Bronchial epithelial cell (primary cell): ENCODE results near the gene CRADD. TPM values are rescaled to one million over a fixed set of nuclear protein-coding genes. Genes with fewer than 3 reads are reported as not detected.
A peak's percentile ranks its signal among the peaks of the same experiment; 100 is the strongest.

ENCODE experiments used
- DNase-seq: peaks from one replicate; pipeline ENCODE4 v3.0.0-alpha.2; 2010; ENCODE audit warnings: low read depth
- FAIRE-seq: peaks from 2 replicates; lab custom pipeline; 2011; peaks lifted over from hg19 to GRCh38; lab: Jason Lieb, UNC
- H3K27me3 ChIP-seq: 2 replicates; pipeline ENCODE4 v1.5.1; 2011; ENCODE audit warnings: low read length; ENCODE audit not compliant: control insufficient read depth, insufficient read depth
- H3K36me3 ChIP-seq: 2 replicates; pipeline ENCODE4 v1.5.1; 2011; ENCODE audit warnings: low read length; ENCODE audit not compliant: control insufficient read depth, insufficient read depth
- H3K4me3 ChIP-seq: 2 replicates; pipeline ENCODE4 v1.5.1; 2011; ENCODE audit warnings: mild to moderate bottlenecking, low read depth, low read length, control low read depth
- total RNA-seq: library from RNA; depleted of rRNA; stranded (reverse); fragments of >200 nt; gene quantifications from 2 replicates; pipeline ENCODE4 v1.2.1, GENCODE V29; 2014
- TF ChIP-seq, protein P1 (sequence below): IDR thresholded peaks from 2 replicates; pipeline ENCODE4 v1.5.1; 2011; ENCODE audit warnings: mild to moderate bottlenecking, moderate library complexity, low read length, control low read depth, inconsistent platforms; ENCODE audit not compliant: insufficient read depth, severe bottlenecking

Gene CRADD
- total RNA-seq, 1 donor from 2014 or later = 11.8 TPM

DNA sequence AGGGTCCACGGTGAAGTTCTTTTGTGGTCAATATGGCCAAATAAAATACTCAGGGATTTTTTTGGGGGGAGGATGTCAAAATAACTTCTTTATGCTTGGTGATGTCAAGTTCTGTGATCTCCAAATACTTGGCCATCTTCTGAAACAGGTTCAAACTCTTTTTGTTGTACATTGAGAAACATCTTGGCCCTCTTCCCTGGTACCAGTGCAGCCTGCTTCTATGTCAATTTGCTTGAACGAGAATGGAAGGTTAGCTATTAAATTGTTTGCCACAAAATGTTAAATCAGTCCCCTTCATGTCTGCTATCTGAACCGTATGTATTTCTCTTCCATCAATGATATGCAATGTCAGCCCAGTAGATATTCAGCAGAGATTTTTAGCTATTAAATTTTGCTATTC lies 6.1 kb upstream of the CRADD start:
- DNase-seq (no peak), FAIRE-seq (peak; percentile 32)
- Histone ChIP-seq H3K4me3 (no peak overlapping the region), H3K36me3 (no peaks in the 10 kb centered on the region), H3K27me3 (no peaks in the 10 kb centered on the region)
- TF ChIP-seq, protein P1, sequence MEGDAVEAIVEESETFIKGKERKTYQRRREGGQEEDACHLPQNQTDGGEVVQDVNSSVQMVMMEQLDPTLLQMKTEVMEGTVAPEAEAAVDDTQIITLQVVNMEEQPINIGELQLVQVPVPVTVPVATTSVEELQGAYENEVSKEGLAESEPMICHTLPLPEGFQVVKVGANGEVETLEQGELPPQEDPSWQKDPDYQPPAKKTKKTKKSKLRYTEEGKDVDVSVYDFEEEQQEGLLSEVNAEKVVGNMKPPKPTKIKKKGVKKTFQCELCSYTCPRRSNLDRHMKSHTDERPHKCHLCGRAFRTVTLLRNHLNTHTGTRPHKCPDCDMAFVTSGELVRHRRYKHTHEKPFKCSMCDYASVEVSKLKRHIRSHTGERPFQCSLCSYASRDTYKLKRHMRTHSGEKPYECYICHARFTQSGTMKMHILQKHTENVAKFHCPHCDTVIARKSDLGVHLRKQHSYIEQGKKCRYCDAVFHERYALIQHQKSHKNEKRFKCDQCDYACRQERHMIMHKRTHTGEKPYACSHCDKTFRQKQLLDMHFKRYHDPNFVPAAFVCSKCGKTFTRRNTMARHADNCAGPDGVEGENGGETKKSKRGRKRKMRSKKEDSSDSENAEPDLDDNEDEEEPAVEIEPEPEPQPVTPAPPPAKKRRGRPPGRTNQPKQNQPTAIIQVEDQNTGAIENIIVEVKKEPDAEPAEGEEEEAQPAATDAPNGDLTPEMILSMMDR = no peak

DNA sequence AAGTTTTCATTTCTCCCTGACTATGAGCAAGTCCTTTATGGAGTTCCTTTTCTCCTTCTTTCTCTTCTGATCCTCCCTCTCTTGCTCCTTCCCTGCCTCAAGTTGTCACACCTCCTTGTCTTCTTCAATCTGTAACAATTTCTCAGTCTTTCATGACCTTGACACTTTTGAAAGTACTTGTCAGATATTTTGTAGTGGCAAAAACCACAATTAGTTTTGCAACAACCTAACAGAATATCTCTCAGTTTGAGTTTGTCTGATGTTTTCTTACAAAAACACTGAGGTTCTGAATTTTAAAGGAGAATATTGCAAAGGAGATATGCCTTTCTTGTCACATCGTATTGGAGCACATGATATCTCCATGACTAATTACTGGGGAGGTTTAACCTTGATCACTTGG lies 4.1 kb upstream of the CRADD start:
- TF ChIP-seq, protein P1 = no peak
- FAIRE-seq (no peak), DNase-seq (no peak)
- H3K36me3 ChIP-seq = no peaks in the 10 kb centered on the region
- H3K27me3 ChIP-seq = no peaks in the 10 kb centered on the region
- H3K4me3 ChIP-seq = no peak overlapping the region

DNA sequence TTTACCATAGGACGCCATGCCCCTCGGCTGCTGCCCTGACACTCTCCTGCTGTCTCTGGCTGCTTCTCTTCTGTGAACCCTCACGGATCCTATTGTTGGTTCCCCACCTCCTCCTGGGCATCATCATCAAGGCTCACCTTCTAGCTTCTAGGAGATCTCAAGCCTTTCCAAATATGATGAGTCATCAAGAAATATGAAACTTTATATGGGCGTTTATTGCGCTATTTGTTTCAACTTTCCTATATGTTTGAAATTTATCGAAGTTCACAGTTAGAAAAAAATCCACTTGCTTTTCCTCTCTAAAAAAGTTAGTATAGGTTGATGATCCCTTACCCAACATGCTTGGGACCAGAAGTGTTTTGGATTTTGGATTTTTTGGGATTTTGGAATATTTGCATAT lies 2.8 kb upstream of the CRADD start:
- Histone ChIP-seq H3K4me3 (no peak overlapping the region), H3K36me3 (no peaks in the 10 kb centered on the region), H3K27me3 (no peaks in the 10 kb centered on the region)
- FAIRE-seq (no peak), DNase-seq (no peak)
- TF ChIP-seq, protein P1 = no peak

DNA sequence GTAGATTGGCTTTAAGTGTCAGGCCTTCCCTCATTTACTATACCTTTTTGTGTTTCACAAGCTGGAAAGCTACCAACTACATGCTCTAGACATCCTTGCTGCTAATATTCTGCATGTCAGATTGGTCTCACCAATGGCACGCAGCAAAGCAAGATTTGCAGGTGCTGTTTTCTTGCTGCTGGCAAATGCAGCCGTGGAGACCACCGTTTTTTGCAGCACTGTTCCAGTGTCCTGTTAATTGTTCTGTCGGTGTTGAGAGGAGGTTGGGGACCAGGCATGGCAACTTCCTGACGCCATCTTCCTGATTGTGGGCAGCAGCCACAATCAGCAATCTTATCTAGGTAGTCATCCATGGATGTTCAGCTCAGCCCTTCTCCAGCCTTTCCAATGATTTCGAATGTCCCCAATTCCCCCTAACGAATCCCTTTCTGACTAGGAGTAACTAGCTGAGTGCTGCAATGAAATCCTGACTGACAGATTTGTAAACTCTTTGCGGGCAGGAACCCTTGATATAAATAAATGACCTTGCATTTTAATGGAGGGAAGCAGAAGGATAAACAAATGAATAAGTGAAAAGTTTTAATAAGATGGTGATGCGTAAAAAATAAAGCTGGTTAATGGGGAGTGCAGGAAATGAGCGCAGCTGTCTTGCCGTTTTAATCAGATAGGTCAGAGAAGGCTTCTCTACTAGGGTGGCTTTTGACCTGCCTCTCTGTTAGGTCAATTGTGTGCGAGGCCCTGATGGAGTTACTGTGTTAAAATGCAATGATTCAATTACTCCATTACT lies 574 bp upstream of the CRADD start:
- TF ChIP-seq, protein P1 = no peak
- no peak for DNase-seq
- no peaks in the 10 kb centered on the region for H3K36me3 ChIP-seq
- peak overlapping the region; percentile 60 for H3K4me3 ChIP-seq
- H3K27me3 ChIP-seq = no peaks in the 10 kb centered on the region
- no peak for FAIRE-seq

DNA sequence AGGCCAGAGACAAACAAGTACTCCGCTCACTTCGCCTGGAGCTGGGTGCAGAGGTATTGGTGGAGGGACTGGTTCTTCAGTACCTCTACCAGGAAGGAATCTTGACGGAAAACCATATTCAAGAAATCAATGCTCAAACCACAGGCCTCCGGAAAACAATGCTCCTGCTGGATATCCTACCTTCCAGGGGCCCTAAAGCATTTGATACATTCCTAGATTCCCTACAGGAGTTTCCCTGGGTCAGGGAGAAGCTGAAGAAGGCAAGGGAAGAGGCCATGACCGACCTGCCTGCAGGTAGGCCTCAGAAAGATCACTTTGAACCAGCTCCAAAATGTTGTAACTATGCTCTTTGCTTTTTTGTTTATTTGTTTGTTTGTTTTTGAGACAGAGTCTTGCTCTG lies 1.6 kb downstream of the CRADD start:
- Histone ChIP-seq H3K36me3 (no peaks in the 10 kb centered on the region), H3K4me3 (no peak overlapping the region), H3K27me3 (no peaks in the 10 kb centered on the region)
- TF ChIP-seq, protein P1 = no peak
- FAIRE-seq = no peak
- no peak for DNase-seq
